AG09309 (cell line): ENCODE data around the gene SLC25A5.

Experiments
- DNase-seq: peaks from one replicate; pipeline ENCODE4 v3.0.0-alpha.2; 2010; ENCODE audit warnings: low read depth
- H3K4me3 ChIP-seq: 2 replicates; pipeline ENCODE4 v1.5.1; 2011; ENCODE audit warnings: mild to moderate bottlenecking, low read depth, low read length, moderate library complexity; ENCODE audit not compliant: control insufficient read depth
- TF ChIP-seq, protein P1 (sequence below): IDR thresholded peaks from 2 replicates; pipeline ENCODE4 v1.5.1; 2011; ENCODE audit warnings: mild to moderate bottlenecking, low read depth, low read length, inconsistent platforms; ENCODE audit not compliant: insufficient read depth, control insufficient read depth; ENCODE audit errors: missing control alignments

SLC25A5 gene

DNA sequence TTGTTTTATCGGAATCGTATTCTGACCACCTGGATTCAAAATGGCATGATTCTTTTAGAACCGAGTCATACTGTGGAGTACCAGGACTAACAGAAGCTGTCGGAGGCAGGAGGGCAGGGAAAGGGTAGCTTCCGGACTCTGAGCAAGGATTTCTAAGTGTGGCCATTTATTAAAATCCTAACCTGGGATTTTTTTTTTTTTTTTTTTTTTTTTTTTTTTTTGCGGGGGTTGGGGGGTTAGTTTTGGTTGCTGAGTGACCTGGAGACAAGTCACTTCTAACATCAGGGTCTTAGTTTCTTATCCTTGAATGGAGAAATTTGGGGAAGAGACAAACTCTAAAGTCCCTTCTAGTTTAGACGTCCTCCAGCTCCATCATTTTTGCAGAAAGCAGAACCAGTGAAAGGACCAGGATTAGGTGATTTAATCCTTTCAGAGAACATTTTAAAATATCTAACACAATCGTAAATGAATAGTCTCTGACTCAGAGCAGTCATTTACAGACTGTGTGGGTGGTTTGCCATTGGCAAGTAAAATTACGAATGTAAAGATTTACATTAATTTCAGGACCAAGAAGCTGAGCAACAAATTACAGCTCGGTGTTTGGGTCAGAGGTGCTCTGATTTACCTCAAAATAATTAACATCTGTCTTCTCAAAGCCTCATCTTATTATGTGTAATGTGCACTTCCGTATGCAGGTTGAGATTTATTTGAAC, 7.3 kb downstream of the SLC25A5 start:
- TF ChIP-seq, protein P1, sequence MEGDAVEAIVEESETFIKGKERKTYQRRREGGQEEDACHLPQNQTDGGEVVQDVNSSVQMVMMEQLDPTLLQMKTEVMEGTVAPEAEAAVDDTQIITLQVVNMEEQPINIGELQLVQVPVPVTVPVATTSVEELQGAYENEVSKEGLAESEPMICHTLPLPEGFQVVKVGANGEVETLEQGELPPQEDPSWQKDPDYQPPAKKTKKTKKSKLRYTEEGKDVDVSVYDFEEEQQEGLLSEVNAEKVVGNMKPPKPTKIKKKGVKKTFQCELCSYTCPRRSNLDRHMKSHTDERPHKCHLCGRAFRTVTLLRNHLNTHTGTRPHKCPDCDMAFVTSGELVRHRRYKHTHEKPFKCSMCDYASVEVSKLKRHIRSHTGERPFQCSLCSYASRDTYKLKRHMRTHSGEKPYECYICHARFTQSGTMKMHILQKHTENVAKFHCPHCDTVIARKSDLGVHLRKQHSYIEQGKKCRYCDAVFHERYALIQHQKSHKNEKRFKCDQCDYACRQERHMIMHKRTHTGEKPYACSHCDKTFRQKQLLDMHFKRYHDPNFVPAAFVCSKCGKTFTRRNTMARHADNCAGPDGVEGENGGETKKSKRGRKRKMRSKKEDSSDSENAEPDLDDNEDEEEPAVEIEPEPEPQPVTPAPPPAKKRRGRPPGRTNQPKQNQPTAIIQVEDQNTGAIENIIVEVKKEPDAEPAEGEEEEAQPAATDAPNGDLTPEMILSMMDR: no peak
- DNase-seq: no peak

DNA sequence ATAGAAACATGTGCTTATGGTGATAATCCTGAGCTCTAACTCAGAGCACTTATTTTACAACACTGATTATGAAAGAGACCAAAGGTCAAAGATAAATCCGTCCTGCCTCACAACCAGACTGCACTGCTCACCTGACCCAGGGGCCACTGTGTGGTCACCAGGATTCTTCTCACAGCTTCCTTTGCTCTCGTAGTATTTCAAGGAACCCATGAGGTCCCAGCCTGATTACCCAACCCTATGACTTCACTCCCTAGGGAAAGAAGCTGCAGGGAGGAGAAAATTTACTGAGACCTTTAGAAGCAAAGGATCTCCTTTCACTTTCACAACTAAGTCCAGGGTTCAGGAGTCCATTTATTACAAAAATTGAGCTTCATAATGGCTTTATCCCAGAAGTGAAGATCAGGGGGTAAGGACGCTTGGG, 9.6 kb downstream of the SLC25A5 start:
- TF ChIP-seq, protein P1: no peak
- peak; percentile 74 for DNase-seq
- no peak overlapping the region for H3K4me3 ChIP-seq

More for the DNA sequence above, 7.3 kb downstream of the SLC25A5 start:
- H3K4me3 ChIP-seq: no peak overlapping the region

DNA sequence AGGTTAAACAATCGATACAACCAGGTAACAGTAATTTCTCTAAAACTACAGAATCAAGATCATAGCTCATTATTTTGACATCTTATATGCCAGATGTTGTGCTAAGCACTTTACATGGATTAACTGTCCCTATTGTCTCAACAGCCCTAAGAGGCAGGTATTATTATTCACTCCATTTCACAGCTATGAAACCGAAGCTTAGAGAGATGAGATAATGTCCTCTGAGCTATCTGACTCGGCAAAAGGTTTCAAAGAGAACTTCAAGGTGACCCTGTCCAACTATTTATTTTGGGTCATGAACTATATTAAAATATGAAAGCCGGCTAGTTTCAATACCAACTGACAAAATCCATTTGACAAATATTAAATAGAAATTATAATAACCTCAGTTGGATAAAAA, 10.3 kb downstream of the SLC25A5 start:
- TF ChIP-seq, protein P1: no peak
- no peak for DNase-seq
- no peak overlapping the region for H3K4me3 ChIP-seq

DNA sequence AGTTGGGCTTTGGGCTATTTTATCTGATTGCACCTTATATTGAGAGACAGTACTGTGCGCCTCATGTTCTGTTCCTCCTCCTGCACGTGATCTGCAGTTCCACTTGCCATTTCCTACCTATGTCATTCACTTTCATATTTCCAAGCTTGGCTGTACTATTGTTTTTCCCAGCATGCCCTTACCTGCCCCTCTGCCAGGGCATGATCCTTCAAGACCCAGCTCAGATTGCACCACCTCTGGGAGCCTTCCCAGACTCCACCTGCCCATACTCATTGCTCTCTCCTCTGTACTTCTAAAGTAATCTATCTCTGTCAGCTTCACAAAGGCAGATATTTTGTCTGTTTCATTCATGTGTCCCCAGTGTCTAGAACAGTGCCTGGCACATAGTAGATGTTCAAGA, 11.6 kb downstream of the SLC25A5 start:
- DNase-seq: no peak
- TF ChIP-seq, protein P1: no peak

DNA sequence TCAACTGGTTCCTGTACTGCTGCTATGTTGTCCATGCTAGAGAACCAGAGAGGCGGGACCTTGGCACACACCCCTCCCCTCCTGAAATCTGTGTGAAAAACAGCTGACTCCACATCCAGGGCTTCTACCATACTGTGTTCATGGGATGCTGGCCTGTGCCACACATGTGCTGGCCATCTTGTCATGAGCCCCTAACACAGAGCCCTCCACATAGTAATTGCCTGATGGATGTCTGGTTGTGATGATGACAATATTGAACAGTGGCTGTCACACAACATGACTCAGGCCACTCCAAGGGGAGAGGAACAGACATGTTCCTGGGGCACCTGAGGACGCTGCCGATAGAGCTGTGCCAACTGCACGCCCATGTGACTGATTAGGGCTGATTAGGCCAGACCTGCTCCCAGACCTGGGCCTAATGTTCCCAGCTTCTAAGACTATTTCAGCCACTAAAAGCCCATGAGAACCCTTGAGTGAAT, 13.1 kb downstream of the SLC25A5 start:
- TF ChIP-seq, protein P1: no peak
- no peak for DNase-seq
- no peak overlapping the region for H3K4me3 ChIP-seq

More for the DNA sequence above, 11.6 kb downstream of the SLC25A5 start:
- H3K4me3 ChIP-seq: no peak overlapping the region

DNA sequence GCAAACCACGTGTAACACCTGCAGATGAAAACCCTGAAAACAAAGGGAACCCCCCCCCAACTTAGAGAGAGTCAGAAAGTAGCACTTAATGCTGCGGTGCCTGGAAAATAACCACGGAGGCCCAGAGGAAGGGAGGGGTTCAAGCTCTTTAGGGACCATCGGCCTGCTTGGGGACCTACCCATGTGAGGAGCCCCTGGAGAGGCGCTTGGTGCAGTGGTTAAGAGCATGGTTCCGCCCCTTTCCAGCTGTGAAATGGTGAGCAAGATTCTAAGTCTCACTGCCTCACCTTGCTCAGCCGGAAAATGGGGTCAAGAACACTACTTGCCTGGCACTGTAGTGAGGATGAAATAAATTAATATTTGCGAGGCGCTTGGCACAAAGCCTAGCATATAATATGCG, 13.8 kb downstream of the SLC25A5 start:
- H3K4me3 ChIP-seq: peak overlapping the region; percentile 27
- TF ChIP-seq, protein P1: no peak
- DNase-seq: no peak
